SK-N-SH treated with all-trans-retinoic acid at 6 μM for 48 hours (cell line): ENCODE results near the gene RAD51B.

ENCODE experiments used
- ATAC-seq: fragments of 200-7000 bp; cut with Tn5 transposase; 3 replicates; pipeline ENCODE4 v1.9.1; 2020; ENCODE audit warnings: mild to moderate bottlenecking, moderate library complexity
- ARNTL ChIP-seq: fragments of 450-650 bp; formaldehyde crosslinking; IDR thresholded peaks from 2 replicates; pipeline ENCODE4 v1.5.0; 2020; ENCODE audit warnings: low read depth, mild to moderate bottlenecking, moderate library complexity, borderline replicate concordance
- BACH2 ChIP-seq: fragments of 250-450 bp; sonication (Bioruptor Pico); IDR thresholded peaks from 2 replicates; pipeline ENCODE4 v1.9.0; 2021; ENCODE audit warnings: mild to moderate bottlenecking, borderline replicate concordance
- CREB5 ChIP-seq: fragments of 250-450 bp; sonication (Bioruptor Pico); IDR thresholded peaks from 2 replicates; pipeline ENCODE4 v1.5.1; 2020; ENCODE audit warnings: low read depth, mild to moderate bottlenecking, moderate library complexity
- CSRNP3 ChIP-seq: fragments of 250-450 bp; sonication (Bioruptor Pico); IDR thresholded peaks from 2 replicates; pipeline ENCODE4 v1.5.1; 2021; ENCODE audit warnings: mild to moderate bottlenecking, moderate library complexity
- ESRRG ChIP-seq: fragments of 250-450 bp; sonication (Bioruptor Pico); IDR thresholded peaks from 2 replicates; pipeline ENCODE4 v1.6.1; 2021; ENCODE audit warnings: mild to moderate bottlenecking
- ISL1 ChIP-seq: fragments of 250-450 bp; sonication (Bioruptor Pico); IDR thresholded peaks from 2 replicates; pipeline ENCODE4 v2.1.2; 2022; ENCODE audit warnings: mild to moderate bottlenecking, moderate library complexity
- OSR1 ChIP-seq: fragments of 250-450 bp; sonication (Bioruptor Pico); IDR thresholded peaks from 2 replicates; pipeline ENCODE4 v1.8.0; 2022; ENCODE audit warnings: moderate library complexity, mild to moderate bottlenecking, inconsistent platforms
- PATZ1 ChIP-seq: fragments of 250-450 bp; sonication (Bioruptor Pico); IDR thresholded peaks from 2 replicates; pipeline ENCODE4 v1.8.0; 2020; ENCODE audit warnings: mild to moderate bottlenecking, moderate library complexity, borderline replicate concordance
- PPARA ChIP-seq: fragments of 250-450 bp; sonication (Bioruptor Pico); IDR thresholded peaks from 2 replicates; pipeline ENCODE4 v1.5.0; 2020; ENCODE audit warnings: mild to moderate bottlenecking, borderline replicate concordance
- RARB ChIP-seq: fragments of 250-450 bp; sonication (Bioruptor Pico); IDR thresholded peaks from 2 replicates; pipeline ENCODE4 v1.8.0; 2021; ENCODE audit warnings: mild to moderate bottlenecking, moderate library complexity
- SNAI2 ChIP-seq: fragments of 250-450 bp; sonication (Bioruptor Pico); IDR thresholded peaks from 2 replicates; pipeline ENCODE4 v1.5.0; 2020; ENCODE audit warnings: mild to moderate bottlenecking, moderate library complexity
- TCF4 ChIP-seq: fragments of 250-450 bp; sonication (Bioruptor Pico); IDR thresholded peaks from 2 replicates; pipeline ENCODE4 v1.8.0; 2021; ENCODE audit warnings: mild to moderate bottlenecking, moderate library complexity, borderline replicate concordance
- TOX ChIP-seq: fragments of 250-450 bp; sonication (Bioruptor Pico); IDR thresholded peaks from 2 replicates; pipeline ENCODE4 v1.8.0; 2021; ENCODE audit warnings: mild to moderate bottlenecking, moderate library complexity, borderline replicate concordance
- ZC3H10 ChIP-seq: fragments of 250-450 bp; sonication (Bioruptor Pico); IDR thresholded peaks from 2 replicates; pipeline ENCODE4 v1.5.1; 2021; ENCODE audit warnings: mild to moderate bottlenecking, moderate library complexity
- ZNF565 ChIP-seq: fragments of 450-650 bp; formaldehyde crosslinking; conservative IDR thresholded peaks from 2 replicates; pipeline ENCODE4 v1.5.0; 2020; ENCODE audit warnings: low read depth, mild to moderate bottlenecking, moderate library complexity
- ZNF70 ChIP-seq: fragments of 450-650 bp; formaldehyde crosslinking; IDR thresholded peaks from 2 replicates; pipeline ENCODE4 v1.5.0; 2020; ENCODE audit warnings: mild to moderate bottlenecking, moderate library complexity
- ZNF8 ChIP-seq: fragments of 450-650 bp; formaldehyde crosslinking; IDR thresholded peaks from 2 replicates; pipeline ENCODE4 v1.5.0; 2020; ENCODE audit warnings: mild to moderate bottlenecking, moderate library complexity
- TF ChIP-seq, protein P1 (sequence below): fragments of 250-450 bp; sonication (Bioruptor Pico); IDR thresholded peaks from 2 replicates; pipeline ENCODE4 v1.8.0; 2021; ENCODE audit warnings: low read depth, mild to moderate bottlenecking, moderate library complexity, borderline replicate concordance
- TF ChIP-seq, protein P2 (sequence below): fragments of 250-450 bp; sonication (Bioruptor Pico); IDR thresholded peaks from 2 replicates; pipeline ENCODE4 v1.5.0; 2020; ENCODE audit warnings: mild to moderate bottlenecking, moderate library complexity

Gene RAD51B

DNA sequence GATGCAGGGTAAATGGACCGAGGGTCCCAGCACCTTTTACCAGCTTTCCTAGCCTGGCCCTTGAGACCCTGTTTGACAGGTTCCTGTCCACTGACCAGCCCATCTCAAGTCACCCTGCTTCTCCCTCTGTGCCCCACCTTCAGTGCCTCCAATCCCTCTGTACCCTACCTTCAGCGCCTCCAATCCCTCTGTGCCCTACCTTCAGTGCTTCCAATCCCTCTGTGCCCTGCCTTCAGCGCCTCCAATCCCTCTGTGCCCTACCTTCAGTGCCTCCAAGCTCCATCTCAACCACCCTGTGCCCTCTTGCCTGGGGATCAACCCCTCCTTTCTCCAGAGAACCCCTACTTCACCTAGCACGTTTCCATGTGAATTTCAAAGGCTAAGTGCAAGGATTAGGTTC is 919.0 kb downstream of the RAD51B start (continued):
- TF ChIP-seq TCF4 (CRISPR knock-in tag) (no peak), CREB5 (CRISPR knock-in tag) (no peak), CSRNP3 (no peak)
- TF ChIP-seq, protein P1, sequence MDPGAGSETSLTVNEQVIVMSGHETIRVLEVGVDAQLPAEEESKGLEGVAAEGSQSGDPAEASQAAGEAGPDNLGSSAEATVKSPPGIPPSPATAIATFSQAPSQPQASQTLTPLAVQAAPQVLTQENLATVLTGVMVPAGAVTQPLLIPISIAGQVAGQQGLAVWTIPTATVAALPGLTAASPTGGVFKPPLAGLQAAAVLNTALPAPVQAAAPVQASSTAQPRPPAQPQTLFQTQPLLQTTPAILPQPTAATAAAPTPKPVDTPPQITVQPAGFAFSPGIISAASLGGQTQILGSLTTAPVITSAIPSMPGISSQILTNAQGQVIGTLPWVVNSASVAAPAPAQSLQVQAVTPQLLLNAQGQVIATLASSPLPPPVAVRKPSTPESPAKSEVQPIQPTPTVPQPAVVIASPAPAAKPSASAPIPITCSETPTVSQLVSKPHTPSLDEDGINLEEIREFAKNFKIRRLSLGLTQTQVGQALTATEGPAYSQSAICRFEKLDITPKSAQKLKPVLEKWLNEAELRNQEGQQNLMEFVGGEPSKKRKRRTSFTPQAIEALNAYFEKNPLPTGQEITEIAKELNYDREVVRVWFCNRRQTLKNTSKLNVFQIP (CRISPR knock-in tag), result no peak

DNA sequence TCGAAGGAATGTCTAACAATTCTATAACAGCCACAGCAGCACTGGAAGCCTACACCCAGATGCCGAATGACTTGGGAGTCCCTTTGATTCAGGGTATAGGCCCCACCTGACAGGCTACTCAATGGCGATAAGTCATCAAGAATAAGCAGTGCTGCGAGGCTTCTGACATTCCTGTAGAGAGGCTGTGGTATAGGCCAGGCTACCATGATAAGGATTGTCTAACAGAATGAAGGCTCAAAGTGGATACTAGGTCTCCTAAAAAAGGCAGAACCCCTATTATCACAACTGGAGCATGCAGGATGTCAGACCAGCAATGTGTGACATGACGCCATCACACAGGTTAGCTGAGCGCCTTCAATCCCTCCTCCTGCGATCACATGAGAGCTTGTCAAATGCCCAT is 920.1 kb downstream of the RAD51B start:
- no peak for ATAC-seq
- no peak for TF ChIP-seq RARB (CRISPR knock-in tag)
- TF ChIP-seq, protein P2, sequence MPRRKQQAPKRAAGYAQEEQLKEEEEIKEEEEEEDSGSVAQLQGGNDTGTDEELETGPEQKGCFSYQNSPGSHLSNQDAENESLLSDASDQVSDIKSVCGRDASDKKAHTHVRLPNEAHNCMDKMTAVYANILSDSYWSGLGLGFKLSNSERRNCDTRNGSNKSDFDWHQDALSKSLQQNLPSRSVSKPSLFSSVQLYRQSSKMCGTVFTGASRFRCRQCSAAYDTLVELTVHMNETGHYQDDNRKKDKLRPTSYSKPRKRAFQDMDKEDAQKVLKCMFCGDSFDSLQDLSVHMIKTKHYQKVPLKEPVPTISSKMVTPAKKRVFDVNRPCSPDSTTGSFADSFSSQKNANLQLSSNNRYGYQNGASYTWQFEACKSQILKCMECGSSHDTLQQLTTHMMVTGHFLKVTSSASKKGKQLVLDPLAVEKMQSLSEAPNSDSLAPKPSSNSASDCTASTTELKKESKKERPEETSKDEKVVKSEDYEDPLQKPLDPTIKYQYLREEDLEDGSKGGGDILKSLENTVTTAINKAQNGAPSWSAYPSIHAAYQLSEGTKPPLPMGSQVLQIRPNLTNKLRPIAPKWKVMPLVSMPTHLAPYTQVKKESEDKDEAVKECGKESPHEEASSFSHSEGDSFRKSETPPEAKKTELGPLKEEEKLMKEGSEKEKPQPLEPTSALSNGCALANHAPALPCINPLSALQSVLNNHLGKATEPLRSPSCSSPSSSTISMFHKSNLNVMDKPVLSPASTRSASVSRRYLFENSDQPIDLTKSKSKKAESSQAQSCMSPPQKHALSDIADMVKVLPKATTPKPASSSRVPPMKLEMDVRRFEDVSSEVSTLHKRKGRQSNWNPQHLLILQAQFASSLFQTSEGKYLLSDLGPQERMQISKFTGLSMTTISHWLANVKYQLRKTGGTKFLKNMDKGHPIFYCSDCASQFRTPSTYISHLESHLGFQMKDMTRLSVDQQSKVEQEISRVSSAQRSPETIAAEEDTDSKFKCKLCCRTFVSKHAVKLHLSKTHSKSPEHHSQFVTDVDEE (CRISPR knock-in tag), result no peak
- no peak for TF ChIP-seq ESRRG (CRISPR knock-in tag)
- no peak for TF ChIP-seq ARNTL (CRISPR knock-in tag)
- TF ChIP-seq OSR1, result no peak
- TF ChIP-seq BACH2 (CRISPR knock-in tag), result no peak
- TF ChIP-seq ISL1, result no peak
- no peak for TF ChIP-seq PPARA (CRISPR knock-in tag)

- no peak for ATAC-seq
- no peak for TF ChIP-seq RARB (CRISPR knock-in tag)
- TF ChIP-seq ZNF565, result no peak
- no peak for TF ChIP-seq ESRRG (CRISPR knock-in tag)
- TF ChIP-seq PATZ1, result no peak
- TF ChIP-seq ZNF70 (CRISPR knock-in tag), result no peak
- TF ChIP-seq PPARA (CRISPR knock-in tag), result no peak
- TF ChIP-seq CREB5 (CRISPR knock-in tag), result no peak
- TF ChIP-seq ARNTL (CRISPR knock-in tag), result no peak
- no peak for TF ChIP-seq TOX (CRISPR knock-in tag)
- no peak for TF ChIP-seq SNAI2 (CRISPR knock-in tag)
- no peak for TF ChIP-seq ISL1
- TF ChIP-seq CSRNP3, result no peak
- TF ChIP-seq ZC3H10 (CRISPR knock-in tag), result no peak
- no peak for TF ChIP-seq TCF4 (CRISPR knock-in tag)
- TF ChIP-seq OSR1, result no peak
- TF ChIP-seq, protein P1 (CRISPR knock-in tag), result no peak
- TF ChIP-seq ZNF8 (CRISPR knock-in tag), result no peak
- TF ChIP-seq BACH2 (CRISPR knock-in tag), result no peak
Measured at GRCh38 chr14:68740788-68741476, 921.4 kb downstream of the RAD51B start.
